Cardiac fibroblast (primary cell): ENCODE measurements around the gene SRC.

Experiments
- DNase-seq, 2 donors: peaks; one replicate each; pipeline versions ENCODE4 v3.0.0 to v3.0.0-alpha.2; 2010; ENCODE audit warnings: low read depth in 2 of 2
- H3K4me3 ChIP-seq, 2 donors: replicated peaks in 1 of 2; 1 replicate in 1 of 2; 2 replicates in 1 of 2; pipeline ENCODE4 v1.5.1; 2011; ENCODE audit warnings: low read depth in 2 of 2, low read length in 2 of 2, mild to moderate bottlenecking in 2 of 2, moderate library complexity in 1 of 2
- TF ChIP-seq, protein P1 (sequence below): IDR thresholded peaks from one replicate; pipeline ENCODE4 v1.5.1; 2011; ENCODE audit warnings: low read depth, mild to moderate bottlenecking, low read length, inconsistent platforms

Gene SRC

DNA sequence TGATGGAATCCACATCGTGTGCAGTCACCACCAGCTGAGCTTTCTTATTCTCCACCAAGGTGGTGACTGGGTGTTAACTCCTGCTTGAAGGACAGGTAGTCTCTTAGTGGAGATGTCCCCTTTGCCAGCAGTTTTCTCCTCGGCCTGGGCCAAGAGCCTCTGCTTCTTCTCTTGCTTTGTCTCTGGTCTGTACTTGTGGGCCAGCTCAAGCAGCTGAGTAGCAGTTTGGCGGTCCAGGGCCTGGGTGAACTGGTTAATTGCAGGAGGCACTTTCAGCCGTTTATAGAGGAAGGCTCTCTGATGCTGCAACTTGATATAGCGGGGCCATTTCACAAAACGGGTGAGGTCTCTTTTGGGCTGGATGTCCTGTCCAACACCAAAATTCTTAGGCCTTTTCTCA, 99.1 kb downstream of the SRC start:
- TF ChIP-seq, protein P1, sequence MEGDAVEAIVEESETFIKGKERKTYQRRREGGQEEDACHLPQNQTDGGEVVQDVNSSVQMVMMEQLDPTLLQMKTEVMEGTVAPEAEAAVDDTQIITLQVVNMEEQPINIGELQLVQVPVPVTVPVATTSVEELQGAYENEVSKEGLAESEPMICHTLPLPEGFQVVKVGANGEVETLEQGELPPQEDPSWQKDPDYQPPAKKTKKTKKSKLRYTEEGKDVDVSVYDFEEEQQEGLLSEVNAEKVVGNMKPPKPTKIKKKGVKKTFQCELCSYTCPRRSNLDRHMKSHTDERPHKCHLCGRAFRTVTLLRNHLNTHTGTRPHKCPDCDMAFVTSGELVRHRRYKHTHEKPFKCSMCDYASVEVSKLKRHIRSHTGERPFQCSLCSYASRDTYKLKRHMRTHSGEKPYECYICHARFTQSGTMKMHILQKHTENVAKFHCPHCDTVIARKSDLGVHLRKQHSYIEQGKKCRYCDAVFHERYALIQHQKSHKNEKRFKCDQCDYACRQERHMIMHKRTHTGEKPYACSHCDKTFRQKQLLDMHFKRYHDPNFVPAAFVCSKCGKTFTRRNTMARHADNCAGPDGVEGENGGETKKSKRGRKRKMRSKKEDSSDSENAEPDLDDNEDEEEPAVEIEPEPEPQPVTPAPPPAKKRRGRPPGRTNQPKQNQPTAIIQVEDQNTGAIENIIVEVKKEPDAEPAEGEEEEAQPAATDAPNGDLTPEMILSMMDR, result no peak
- no peak overlapping the region for H3K4me3 ChIP-seq
- no peak for DNase-seq

DNA sequence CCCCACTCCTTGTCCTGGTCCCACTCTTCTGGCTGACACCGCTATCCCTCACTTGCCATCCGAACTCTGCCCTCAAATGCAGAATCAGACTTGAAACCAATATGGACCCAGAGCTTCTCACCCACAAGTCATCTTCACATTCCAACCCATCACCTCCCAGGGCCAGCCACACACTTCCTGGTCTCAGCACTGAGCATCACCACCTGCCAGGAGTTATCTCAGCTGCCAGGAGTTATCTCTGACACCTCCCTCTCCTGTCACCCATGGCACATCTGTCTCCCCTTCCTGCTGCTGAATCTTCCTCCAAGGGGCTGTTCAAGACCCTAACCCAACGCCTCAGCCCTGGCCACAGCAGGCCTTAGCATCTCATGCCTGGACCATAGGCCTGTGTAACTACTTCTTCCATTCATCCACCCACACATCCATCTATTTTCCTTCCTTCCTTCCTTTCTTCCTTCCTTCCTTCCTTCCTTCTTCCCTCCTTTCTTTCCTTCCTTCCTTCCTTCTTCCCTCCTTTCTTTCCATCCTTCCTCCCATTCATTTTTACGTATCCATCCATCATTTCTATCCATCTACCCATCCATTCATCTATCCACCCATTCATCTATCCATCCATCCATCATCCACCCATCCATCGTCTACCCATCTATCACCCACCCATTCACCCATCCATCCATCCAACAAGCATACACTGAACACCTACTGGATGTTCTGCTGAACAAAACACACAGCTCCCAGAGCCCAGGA, 100.5 kb downstream of the SRC start:
- TF ChIP-seq, protein P1, result no peak
- no peak overlapping the region for H3K4me3 ChIP-seq
- no peak for DNase-seq

DNA sequence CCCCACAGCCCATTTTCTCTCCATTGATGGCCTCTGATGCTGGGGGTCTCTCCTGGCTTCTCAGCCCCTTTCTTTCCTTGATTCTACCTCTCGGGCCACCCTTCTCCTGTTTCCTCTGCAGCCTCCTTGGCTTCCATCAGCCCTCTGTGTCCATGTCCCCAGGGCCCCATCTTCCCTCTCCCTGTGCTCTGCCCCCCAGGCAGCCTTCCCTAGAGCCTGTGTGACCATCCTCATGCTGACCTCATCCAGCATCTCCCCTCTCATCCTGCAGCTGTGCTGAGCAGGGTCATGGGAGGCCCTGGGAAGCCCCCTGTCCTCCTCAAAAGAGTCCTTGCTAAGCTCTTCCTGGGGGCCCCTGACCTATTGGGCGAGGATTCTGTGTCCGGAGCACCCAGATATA, 101.7 kb downstream of the SRC start:
- TF ChIP-seq, protein P1, result no peak
- DNase-seq, result no peak
- H3K4me3 ChIP-seq, result no peak overlapping the region

DNA sequence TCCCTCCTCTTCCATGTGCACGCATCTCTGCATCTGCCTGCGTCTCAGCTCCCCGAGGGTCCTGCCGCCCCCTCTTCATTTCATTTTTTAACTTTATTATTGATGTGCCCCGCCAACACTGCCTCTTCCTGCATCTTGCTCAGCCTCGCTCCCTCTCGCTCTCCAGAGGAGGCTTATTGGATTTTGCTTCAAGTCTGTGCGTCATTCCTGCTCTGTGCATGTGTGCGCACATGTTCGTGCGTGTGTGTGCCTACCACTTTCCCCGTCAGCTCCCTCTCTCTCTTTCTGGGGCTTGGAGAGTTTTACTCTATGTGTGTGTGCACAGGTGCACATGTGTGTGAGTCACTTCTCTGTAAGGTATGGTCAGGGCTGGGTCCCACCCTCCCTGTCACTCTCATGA, 103.3 kb downstream of the SRC start:
- TF ChIP-seq, protein P1, result no peak
- DNase-seq, result no peak

DNA sequence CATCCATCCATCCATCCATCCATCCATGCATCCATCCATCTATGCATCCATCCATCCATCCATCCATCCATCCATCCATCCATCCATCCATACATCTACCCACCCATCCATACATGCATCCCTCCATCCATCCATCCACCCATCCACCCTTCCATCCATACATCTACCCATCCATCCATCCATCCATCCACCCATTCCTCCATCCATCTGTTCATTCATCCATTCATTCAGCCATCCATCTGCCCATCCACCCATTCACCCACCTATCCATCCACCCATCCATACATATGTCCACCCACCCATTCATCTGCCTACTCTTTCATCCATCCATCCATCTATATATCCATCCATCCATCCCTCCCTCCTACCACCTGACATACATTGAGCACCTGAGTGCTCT, 104.4 kb downstream of the SRC start:
- TF ChIP-seq, protein P1, result no peak
- H3K4me3 ChIP-seq, result no peak overlapping the region
- no peak for DNase-seq

More for the DNA sequence above, 103.3 kb downstream of the SRC start:
- H3K4me3 ChIP-seq, result no peak overlapping the region

DNA sequence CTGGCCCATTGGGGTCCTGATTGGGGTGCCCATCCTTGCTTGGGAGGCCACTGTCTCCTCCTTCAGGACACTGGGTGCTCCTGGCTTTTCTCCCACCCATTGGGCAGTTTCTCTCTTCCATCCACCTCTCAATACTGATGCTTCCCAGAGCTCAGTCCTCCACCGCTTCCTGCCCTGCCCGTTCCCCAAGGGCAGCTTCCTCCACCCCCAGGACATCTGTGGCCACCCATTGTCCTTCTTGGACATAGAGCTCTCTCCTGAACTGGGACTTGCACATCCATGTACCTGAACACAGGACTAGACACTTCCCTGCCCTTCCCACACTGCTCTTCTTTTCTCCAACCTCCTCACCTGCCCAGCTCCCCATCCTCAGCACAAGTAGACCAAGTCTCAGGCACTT, 105.7 kb downstream of the SRC start:
- no peak overlapping the region for H3K4me3 ChIP-seq
- TF ChIP-seq, protein P1, result no peak
- no peak for DNase-seq

DNA sequence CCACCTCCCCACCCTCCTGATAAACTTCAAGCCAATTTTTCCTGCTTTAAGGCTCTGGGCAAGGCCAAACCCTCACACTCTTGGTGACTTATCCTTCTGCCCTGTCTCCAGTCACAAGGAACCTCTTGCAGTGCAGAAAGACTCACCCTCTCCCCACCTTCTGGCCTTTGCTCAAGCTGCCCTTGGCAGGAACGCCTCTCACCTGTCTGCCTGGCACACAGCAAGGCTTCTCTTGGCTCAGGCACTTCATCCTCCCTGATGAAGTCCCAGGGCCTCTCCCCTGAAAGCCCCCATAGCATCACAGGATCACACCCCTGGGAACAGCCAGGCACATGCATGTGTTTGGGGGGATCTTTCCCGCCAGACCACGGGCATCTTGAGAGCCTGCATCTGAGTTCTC, 106.3 kb downstream of the SRC start:
- TF ChIP-seq, protein P1, result no peak
- no peak overlapping the region for H3K4me3 ChIP-seq
- DNase-seq, result no peak
